NCI-H2029 treated with DMSO at 0.1 percent for 48 hours (cell line): Measurements from ENCODE around the gene OR11G2.
"Not testable (repeated sequence)": the region's sequence is repeated elsewhere in the genome, so short reads cannot be mapped to it uniquely, and the experiment has no call there.

Experiments used
- DNase-seq: peaks from one replicate; lab custom pipeline; 2025; lab: John Stamatoyannopoulos, UW

OR11G2 gene

DNA sequence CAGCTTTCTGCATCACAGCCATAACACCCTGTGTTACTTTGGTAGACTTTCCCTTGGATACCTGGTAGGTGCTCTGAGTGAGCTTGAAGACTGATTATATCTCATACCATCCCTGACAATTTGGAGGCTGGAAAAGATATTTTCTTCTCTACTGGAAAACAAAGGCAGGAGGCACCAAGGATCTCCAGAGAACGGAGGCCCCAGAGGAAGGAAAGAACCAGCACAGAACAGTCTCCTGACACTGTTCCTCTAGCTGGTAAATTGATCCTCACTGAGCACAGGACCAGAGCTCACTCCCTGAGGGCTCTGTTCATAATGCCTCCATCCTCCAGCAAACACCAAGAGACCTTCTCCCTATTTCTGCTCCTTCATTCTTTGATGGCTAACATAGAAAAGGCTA is at the start of gene OR11G2:
OR11G2 (plus strand) TSS at position 301 of the 400 bp plus-strand sequence. CDS start 6,542 bp downstream, outside the sequence.
- no peak for DNase-seq

GRCh38 chr14:20143911-20144310 is 46.8 kb upstream of the OR11G2 start:
- DNase-seq: no peak

GRCh38 chr14:20144820-20145219 is 45.9 kb upstream of the OR11G2 start:
- no peak for DNase-seq

DNA sequence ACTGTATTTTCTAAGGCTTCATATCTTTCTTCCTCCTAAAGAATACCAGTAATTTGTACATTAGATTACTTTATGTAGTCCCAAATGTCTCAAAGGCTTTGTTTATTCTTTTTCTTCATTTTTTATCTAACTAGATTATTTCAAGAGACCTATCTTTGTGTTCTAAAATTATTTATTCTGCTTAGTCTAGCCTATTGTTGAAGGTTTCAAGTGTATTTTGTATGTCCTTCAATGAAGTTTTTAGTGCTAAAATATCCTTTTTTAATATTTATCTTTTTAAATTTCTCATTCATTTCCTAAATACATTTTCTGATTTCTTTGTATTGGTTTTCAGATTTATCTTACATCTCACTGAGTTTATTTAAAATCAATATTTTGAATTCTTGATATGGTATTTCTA is 26.2 kb upstream of the OR11G2 start:
- DNase-seq: no peak

- DNase-seq: no peak
Observed at GRCh38 chr14:20167091-20167490, 23.6 kb upstream of the OR11G2 start.

DNA sequence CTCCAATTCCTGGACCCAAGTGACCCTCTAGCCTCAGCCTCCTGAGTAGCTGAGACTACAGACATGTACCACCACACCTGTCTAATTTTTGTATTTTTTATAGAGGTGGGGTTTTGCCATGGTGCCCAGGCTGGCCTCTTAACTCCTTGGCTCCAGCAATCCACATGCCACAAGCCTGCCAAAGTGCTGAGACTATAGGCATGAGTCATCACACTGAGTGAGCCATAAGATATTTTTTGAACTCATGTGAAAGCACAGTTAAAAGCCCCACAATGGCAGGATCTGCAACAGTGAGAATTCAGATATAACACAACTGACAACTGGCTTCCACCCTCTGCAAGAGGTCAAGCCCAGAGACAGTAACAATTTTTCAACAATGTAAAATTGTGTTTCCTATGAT is 20.8 kb upstream of the OR11G2 start:
- DNase-seq: not testable (repeated sequence)

DNA sequence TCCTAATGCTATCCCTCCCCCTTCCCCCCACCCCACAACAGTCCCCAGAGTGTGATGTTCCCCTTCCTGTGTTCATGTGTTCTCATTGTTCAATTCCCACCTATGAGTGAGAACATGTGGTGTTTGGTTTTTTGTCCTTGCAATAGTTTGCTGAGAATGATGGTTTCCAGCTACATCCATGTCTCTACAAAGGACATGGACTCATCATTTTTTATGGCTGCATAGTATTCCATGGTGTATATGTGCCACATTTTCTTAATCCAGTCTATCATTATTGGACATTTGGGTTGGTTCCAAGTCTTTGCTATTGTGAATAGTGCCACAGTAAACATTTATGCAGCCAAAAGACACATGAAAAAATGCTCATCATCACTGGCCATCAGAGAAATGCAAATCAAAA is 16.5 kb upstream of the OR11G2 start:
- DNase-seq: not testable (repeated sequence)

GRCh38 chr14:20176330-20176729 is 14.4 kb upstream of the OR11G2 start:
- DNase-seq: no peak

DNA sequence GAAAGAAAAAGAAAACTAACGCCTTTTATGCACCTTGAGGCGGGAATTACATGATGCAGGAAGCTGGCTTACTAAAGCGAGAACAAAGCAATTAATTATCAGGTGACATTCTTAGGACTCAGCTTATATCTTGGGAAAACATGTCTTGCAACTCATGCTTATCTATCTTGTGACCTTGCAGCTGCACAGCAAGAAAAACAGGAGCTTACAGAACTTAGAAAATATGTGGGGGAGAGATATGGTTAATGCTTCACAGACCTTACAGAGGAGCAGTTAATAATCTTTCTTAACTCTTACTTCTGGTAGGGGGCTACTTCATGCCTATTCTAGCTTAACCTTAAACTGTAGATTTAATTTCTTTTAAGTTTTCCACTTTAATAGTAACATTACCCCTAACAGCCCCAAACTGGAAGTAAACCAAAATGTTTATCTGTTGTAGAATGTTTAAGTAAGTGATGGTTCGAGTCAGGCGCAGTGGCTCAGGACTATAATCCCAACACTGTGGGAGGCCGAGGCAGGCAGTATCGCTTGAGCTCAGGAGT is 13.2 kb upstream of the OR11G2 start:
- DNase-seq: no peak

- no peak for DNase-seq
Observed at GRCh38 chr14:20179218-20179617, 11.5 kb upstream of the OR11G2 start.

GRCh38 chr14:20179880-20180279 is 10.8 kb upstream of the OR11G2 start:
- DNase-seq: no peak

DNA sequence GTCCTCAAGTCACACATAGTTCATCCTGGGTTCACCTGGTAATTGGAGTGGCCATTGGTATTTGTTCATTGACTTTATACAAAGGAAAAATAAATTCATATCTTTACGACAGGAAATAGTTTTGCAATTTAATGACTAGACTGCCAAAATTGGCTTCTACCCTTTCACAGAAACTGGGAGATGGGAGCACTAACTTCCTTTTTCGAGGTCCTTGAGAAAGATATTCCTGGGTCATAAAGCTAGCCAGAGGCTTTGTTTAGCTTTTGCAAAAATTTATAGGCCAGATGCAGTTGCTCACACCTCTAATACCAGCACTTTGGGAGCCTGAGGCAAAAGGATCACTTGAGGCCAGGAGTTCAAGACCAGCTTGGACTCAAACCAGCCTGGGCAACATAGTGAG is 10.2 kb upstream of the OR11G2 start:
- no peak for DNase-seq

DNA sequence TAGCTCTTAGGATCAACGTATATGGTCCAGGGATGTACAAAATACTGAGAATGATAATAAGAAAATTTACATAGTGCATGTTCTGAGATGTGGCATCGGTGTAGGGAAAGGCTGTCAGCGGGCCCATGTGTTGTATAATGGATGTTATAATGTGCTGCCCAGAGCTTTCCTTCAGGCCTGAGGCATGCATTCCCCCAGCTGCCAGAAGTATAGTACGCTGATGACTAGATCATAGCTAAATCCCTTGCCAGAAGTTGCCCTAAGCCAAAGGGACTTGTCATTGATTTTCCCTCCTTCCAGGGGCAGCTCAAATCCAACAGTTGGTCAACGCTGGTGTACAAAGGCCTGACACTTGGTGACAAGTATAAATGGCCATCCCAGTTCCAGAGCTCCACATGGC is 6.5 kb upstream of the OR11G2 start:
- DNase-seq: no peak

- DNase-seq: no peak
Observed at GRCh38 chr14:20191396-20191795, 700 bp downstream of the OR11G2 start.

DNA sequence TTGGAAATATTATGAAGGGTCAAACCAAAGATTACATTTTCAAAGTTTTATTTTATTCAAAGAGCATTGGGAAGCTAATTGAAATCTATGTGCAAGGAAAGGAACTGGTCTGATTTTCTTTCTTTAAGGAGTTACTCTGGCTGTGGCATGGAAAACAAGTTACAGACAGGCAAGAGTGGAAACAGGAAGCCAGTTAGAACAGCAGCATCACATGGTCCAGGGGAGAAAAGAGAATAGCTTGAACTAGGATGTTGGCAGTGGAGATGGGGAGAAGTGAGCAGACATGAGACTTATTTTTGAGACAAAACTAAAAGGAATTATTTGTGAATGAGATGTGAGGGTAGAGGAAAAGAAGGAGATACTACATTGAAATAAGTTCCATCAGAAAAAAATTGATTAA is 3.4 kb downstream of the OR11G2 start:
- DNase-seq: no peak

GRCh38 chr14:20195170-20195569 is 4.5 kb downstream of the OR11G2 start:
- not testable (repeated sequence) for DNase-seq

DNA sequence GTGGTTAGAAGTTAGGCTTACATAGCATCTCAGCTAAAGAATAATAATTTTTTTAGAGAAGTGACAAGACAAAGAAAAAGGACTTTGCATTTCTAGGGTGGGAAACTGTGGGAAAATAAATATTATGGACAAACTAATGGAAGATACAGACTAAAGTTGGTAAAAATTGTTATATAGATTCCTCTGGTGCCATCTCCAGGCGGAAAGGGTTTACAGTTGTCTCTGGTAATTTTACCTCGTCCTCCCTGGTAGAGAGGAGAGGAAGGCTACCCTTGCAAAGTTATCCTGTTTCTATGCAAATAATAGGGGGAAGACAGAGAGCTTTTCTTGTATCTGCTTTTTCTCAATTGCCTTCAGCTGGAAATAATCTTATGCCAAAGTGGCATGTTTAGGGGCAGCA is 5.2 kb downstream of the OR11G2 start:
- DNase-seq: no peak

DNA sequence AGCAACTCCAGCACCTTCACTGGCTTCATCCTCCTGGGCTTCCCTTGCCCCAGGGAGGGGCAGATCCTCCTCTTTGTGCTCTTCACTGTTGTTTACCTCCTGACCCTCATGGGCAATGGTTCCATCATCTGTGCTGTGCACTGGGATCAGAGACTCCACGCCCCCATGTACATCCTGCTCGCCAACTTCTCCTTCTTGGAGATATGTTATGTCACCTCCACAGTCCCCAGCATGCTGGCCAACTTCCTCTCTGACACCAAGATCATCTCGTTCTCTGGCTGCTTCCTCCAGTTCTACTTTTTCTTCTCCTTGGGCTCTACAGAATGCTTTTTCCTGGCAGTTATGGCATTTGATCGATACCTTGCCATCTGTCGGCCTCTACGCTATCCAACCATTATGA is 6.8 kb downstream of the OR11G2 start:
- DNase-seq: no peak

DNA sequence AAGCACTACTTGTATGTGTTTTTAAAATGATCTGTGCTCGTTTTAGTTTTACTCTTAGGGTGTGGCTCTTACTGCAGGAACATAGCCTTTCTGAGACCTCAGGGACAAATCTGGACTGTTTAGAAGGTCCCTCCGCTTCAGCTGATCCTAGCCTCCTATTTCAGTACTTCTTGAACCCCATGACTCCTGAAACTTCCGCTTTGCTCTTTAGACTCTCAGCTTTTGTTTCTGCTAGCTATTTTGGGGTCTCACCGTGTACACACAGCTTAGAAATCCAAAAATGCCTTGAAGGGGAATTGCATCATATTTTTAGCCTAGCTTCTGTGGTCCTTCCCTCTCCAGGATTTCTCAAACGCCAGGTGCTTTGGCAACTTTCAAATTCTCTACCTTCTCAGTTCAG is 8.3 kb downstream of the OR11G2 start:
- DNase-seq: no peak

GRCh38 chr14:20204721-20205120 is 14.0 kb downstream of the OR11G2 start:
- no peak for DNase-seq

DNA sequence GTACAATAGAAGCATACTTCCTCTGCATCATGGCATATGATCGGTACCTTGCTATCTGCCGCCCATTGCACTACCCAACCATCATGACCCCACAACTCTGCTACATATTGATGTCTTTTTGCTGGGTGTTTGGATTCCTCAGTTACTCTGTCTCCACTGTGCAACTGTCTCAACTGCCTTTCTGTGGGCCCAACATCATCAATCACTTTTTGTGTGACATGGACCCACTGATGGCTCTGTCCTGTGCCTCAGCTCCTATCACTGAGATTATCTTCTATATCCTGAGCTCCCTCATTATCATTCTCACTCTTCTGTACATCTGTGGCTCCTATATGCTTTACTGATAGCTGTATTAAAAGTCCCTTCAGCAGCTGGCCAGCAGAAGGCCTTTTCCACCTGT is 18.9 kb downstream of the OR11G2 start:
- no peak for DNase-seq

DNA sequence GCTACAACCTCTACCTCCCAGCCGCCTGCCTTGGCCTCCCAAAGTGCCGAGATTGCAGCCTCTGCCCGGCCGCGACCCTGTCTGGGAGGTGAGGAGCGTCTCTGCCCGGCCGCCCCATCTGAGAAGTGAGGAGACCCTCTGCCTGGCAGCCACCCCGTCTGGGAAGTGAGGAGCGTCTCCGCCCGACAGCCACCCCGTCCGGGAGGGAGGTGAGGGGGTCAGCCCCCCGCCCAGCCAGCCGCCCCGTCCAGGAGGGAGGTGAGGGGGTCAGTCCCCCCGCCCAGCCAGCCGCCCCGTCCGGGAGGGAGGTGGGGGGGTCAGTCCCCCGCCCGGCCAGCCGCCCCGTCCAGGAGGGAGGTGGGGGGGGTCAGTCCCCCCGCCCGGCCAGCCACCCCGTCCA is 21.7 kb downstream of the OR11G2 start:
- DNase-seq: not testable (repeated sequence)

DNA sequence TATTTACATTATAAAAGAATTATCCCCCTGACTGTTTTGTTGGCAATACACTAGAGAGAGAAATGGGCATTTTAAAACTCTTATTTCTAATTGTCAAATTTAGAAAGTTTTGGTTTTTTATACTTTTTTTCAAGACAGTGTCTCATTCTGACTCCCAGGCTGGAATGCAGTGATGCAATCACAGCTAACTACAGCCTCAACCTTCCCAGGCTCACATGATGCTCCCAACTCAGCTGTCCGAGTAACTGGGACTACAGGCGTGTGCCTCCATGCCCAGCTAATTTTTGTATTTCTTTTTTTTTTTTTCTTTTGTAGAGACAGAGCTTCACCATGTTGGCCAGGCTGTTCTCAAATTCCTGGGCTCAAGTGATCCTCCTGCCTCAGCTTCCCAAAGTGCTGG is 24.5 kb downstream of the OR11G2 start:
- no peak for DNase-seq

DNA sequence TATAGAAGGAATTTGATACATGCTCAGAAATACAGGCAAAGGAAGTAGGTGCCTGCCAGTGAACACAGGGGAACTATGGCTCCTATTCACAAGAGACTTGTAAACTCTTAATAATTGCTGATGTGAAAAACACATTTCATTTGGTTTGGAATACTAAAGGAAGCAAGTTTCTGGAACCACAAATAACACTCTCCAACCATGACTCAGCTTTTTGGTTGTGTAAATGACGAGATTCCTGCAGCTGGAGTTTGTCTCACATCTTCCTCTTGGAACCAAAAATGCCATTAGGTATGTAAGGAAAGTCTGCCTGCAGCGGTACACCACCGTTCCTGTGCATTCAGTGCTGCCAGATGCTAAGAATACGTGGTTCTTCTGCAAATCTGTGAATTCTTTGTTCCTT is 28.3 kb downstream of the OR11G2 start:
- no peak for DNase-seq

DNA sequence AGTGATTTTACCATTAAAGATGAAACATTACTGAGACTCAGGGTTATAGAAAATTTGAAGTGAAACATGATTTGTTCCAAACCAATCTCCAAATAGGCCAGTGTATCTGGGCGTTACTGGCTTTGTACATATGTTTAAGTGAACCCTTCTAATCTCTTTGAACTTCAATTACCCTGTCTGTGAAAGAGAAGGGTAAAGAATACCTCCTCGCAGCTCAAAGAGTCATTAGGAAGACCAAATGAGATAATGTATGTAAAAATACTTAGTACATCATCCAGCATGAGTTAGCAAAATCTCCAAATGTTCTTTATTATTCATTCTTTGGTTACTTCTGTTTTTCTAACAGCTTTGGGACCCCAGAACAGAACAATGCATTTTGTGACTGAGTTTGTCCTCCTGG is 32.7 kb downstream of the OR11G2 start, which contains the start of gene OR11H6:
OR11H6 (plus strand) TSS at position 301 of the 400 bp plus-strand sequence; CDS start at position 301, 0 bp downstream.
- DNase-seq: no peak
